ENCODE data around the gene MACO1.

DNA sequence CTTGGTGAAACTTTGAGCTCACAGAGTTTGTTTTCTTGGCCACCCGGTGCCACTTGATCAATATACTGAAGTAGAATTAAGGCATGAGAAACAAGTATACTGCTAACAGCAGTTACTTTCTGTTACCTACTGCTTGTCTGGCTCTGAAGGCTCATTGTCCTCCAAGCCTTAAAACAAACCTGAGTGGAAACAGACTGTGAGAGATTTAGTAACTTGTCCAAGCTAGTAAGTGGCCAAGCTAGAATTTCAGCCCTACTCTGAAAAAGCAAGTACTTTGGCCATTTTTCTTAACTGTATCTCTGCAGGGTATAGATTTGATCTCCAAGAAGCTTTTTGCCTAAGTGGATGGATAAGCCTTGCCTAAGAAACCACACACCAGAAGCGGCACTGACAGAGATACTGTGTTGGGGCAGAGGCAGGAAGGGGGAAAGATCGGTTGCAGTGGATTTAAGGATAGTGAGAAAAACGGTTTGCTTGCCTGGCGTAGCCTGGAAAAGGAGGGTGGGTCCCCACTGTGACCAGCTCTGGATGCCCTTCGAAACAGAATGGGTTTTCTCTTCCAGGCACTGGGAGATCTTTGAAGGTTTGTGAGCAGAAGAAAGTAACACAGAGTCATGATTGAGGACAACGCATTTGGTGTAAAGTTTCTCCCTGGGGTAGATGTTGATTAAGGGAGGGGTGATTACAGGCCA is 2.1 kb upstream of the MACO1 start:
- TF ChIP-seq, protein P1, sequence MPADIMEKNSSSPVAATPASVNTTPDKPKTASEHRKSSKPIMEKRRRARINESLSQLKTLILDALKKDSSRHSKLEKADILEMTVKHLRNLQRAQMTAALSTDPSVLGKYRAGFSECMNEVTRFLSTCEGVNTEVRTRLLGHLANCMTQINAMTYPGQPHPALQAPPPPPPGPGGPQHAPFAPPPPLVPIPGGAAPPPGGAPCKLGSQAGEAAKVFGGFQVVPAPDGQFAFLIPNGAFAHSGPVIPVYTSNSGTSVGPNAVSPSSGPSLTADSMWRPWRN (IDR thresholded peaks at IDR 0.05; ENCODE audit: low read depth): no peak
- TF ChIP-seq, protein P2, sequence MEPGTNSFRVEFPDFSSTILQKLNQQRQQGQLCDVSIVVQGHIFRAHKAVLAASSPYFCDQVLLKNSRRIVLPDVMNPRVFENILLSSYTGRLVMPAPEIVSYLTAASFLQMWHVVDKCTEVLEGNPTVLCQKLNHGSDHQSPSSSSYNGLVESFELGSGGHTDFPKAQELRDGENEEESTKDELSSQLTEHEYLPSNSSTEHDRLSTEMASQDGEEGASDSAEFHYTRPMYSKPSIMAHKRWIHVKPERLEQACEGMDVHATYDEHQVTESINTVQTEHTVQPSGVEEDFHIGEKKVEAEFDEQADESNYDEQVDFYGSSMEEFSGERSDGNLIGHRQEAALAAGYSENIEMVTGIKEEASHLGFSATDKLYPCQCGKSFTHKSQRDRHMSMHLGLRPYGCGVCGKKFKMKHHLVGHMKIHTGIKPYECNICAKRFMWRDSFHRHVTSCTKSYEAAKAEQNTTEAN (CRISPR knock-in tag; IDR thresholded peaks at IDR 0.05): no peak
- TF ChIP-seq AFF4 (CRISPR knock-in tag; IDR thresholded peaks at IDR 0.05) (no peak), POLR2A (conservative IDR thresholded peaks at IDR 0.05) (no peak), HDAC8 (tag; IDR thresholded peaks at IDR 0.05) (no peak), CC2D1A (IDR thresholded peaks at IDR 0.05) (no peak), CHD4 (IDR thresholded peaks at IDR 0.05; ENCODE audit: insufficient read depth, insufficient replicate concordance, low read depth, low read length, poor library complexity, severe bottlenecking) (no peak), BRF1 (IDR thresholded peaks at IDR 0.05; ENCODE audit: borderline replicate concordance, extremely low read depth, insufficient read length) (no peak), BHLHE40 (IDR thresholded peaks at IDR 0.05; ENCODE audit: low read length) (no peak), ETV1 (tag; conservative IDR thresholded peaks at IDR 0.05; ENCODE audit: low read depth) (no peak), KDM5B (IDR thresholded peaks at IDR 0.05; ENCODE audit: insufficient replicate concordance, low read depth, low read length) (no peak), POLR2AphosphoS5 (IDR thresholded peaks at IDR 0.05; ENCODE audit: control insufficient read depth, insufficient read depth, low read depth, low read length) (0 out of 2 replicates have a peak, but pooled peaks have one; percentile 44)
- TF ChIP-seq, protein P3, sequence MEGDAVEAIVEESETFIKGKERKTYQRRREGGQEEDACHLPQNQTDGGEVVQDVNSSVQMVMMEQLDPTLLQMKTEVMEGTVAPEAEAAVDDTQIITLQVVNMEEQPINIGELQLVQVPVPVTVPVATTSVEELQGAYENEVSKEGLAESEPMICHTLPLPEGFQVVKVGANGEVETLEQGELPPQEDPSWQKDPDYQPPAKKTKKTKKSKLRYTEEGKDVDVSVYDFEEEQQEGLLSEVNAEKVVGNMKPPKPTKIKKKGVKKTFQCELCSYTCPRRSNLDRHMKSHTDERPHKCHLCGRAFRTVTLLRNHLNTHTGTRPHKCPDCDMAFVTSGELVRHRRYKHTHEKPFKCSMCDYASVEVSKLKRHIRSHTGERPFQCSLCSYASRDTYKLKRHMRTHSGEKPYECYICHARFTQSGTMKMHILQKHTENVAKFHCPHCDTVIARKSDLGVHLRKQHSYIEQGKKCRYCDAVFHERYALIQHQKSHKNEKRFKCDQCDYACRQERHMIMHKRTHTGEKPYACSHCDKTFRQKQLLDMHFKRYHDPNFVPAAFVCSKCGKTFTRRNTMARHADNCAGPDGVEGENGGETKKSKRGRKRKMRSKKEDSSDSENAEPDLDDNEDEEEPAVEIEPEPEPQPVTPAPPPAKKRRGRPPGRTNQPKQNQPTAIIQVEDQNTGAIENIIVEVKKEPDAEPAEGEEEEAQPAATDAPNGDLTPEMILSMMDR (IDR thresholded peaks at IDR 0.05 in 2 of 3, conservative IDR thresholded peaks at IDR 0.05 in 1 of 3; ENCODE audit: insufficient read depth in 2 of 3, low read depth in 1 of 3, low read length in 3 of 3): no peak
- TF ChIP-seq, protein P4, sequence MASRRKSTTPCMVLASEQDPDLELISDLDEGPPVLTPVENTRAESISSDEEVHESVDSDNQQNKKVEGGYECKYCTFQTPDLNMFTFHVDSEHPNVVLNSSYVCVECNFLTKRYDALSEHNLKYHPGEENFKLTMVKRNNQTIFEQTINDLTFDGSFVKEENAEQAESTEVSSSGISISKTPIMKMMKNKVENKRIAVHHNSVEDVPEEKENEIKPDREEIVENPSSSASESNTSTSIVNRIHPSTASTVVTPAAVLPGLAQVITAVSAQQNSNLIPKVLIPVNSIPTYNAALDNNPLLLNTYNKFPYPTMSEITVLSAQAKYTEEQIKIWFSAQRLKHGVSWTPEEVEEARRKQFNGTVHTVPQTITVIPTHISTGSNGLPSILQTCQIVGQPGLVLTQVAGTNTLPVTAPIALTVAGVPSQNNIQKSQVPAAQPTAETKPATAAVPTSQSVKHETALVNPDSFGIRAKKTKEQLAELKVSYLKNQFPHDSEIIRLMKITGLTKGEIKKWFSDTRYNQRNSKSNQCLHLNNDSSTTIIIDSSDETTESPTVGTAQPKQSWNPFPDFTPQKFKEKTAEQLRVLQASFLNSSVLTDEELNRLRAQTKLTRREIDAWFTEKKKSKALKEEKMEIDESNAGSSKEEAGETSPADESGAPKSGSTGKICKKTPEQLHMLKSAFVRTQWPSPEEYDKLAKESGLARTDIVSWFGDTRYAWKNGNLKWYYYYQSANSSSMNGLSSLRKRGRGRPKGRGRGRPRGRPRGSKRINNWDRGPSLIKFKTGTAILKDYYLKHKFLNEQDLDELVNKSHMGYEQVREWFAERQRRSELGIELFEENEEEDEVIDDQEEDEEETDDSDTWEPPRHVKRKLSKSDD (conservative IDR thresholded peaks at IDR 0.05; ENCODE audit: low read length): no peak

Measured in K562 (cell line).